Muscle layer of colon (tissue), 2 donors: Measurements from ENCODE around the gene CR1.
"Not testable (repeated sequence)": the region's sequence is repeated elsewhere in the genome, so short reads cannot be mapped to it uniquely, and the experiment has no call there.

Source experiments
- H3K27ac ChIP-seq: one replicate; pipeline ENCODE4 v1.7.0; 2013; ENCODE audit warnings: low read depth, mild to moderate bottlenecking, low read length, moderate library complexity
- H3K27me3 ChIP-seq, 2 donors: one replicate each; pipeline ENCODE4 v1.7.0; 2013; ENCODE audit warnings: low read length in 2 of 2, mild to moderate bottlenecking in 2 of 2; ENCODE audit not compliant: insufficient read depth in 2 of 2, control insufficient read depth in 1 of 2
- H3K36me3 ChIP-seq: one replicate; pipeline ENCODE4 v1.7.0; 2013; ENCODE audit warnings: mild to moderate bottlenecking, low read length; ENCODE audit not compliant: insufficient read depth
- H3K4me1 ChIP-seq: one replicate; pipeline ENCODE4 v1.7.0; 2013; ENCODE audit warnings: mild to moderate bottlenecking, low read length; ENCODE audit not compliant: insufficient read depth
- H3K4me3 ChIP-seq, 2 donors: one replicate each; pipeline ENCODE4 v1.7.0; 2013; ENCODE audit warnings: low read length in 2 of 2, low read depth in 1 of 2, mild to moderate bottlenecking in 1 of 2, moderate library complexity in 1 of 2
- H3K9ac ChIP-seq: one replicate; pipeline ENCODE4 v1.7.0; 2013; ENCODE audit warnings: low read length
- H3K9me3 ChIP-seq: one replicate; pipeline ENCODE4 v1.7.0; 2013; ENCODE audit warnings: mild to moderate bottlenecking, low read length
- donor health status: abdominal sarcoma.
- donor health status: Adenocarcinoma of cecum.

CR1 gene

GRCh38 chr1:207504438-207504837, 8.5 kb downstream of the CR1 start:
- no peaks in the 10 kb centered on the region for H3K36me3 ChIP-seq
- H3K27me3 ChIP-seq = no peaks in the 10 kb centered on the region
- no peak overlapping the region for H3K27ac ChIP-seq
- no peaks in the 10 kb centered on the region for H3K4me1 ChIP-seq
- no peak overlapping the region for H3K9ac ChIP-seq
- H3K9me3 ChIP-seq = no peaks in the 10 kb centered on the region
- H3K4me3 ChIP-seq = no peak overlapping the region

GRCh38 chr1:207510444-207510843, 14.5 kb downstream of the CR1 start:
- H3K4me3 ChIP-seq = no peak overlapping the region
- no peak overlapping the region for H3K27ac ChIP-seq
- no peaks in the 10 kb centered on the region for H3K36me3 ChIP-seq
- no peaks in the 10 kb centered on the region for H3K9me3 ChIP-seq
- H3K27me3 ChIP-seq = no peaks in the 10 kb centered on the region
- H3K4me1 ChIP-seq = no peaks in the 10 kb centered on the region
- H3K9ac ChIP-seq = no peak overlapping the region

- H3K9me3 ChIP-seq = no peaks in the 10 kb centered on the region
- H3K27ac ChIP-seq = no peak overlapping the region
- no peak overlapping the region for H3K9ac ChIP-seq
- H3K27me3 ChIP-seq = no peaks in the 10 kb centered on the region
- no peaks in the 10 kb centered on the region for H3K36me3 ChIP-seq
- no peaks in the 10 kb centered on the region for H3K4me1 ChIP-seq
- no peak overlapping the region for H3K4me3 ChIP-seq
Observed at GRCh38 chr1:207514890-207515289, 18.9 kb downstream of the CR1 start.

- no peaks in the 10 kb centered on the region for H3K4me1 ChIP-seq
- H3K9ac ChIP-seq = no peak overlapping the region
- H3K27ac ChIP-seq = no peak overlapping the region
- no peaks in the 10 kb centered on the region for H3K9me3 ChIP-seq
- no peak overlapping the region for H3K4me3 ChIP-seq
- H3K36me3 ChIP-seq = no peaks in the 10 kb centered on the region
- no peaks in the 10 kb centered on the region for H3K27me3 ChIP-seq
Observed at GRCh38 chr1:207516729-207517128, 20.8 kb downstream of the CR1 start.

- no peaks in the 10 kb centered on the region for H3K36me3 ChIP-seq
- H3K9ac ChIP-seq = no peak overlapping the region
- H3K27me3 ChIP-seq = no peaks in the 10 kb centered on the region
- H3K4me3 ChIP-seq = no peak overlapping the region
- no peak overlapping the region for H3K27ac ChIP-seq
- no peaks in the 10 kb centered on the region for H3K4me1 ChIP-seq
- H3K9me3 ChIP-seq = no peaks in the 10 kb centered on the region
Observed at GRCh38 chr1:207518608-207519236, 22.8 kb downstream of the CR1 start.

GRCh38 chr1:207519505-207520399, 23.8 kb downstream of the CR1 start:
- H3K27ac ChIP-seq = no peak overlapping the region
- H3K4me1 ChIP-seq = no peaks in the 10 kb centered on the region
- no peaks in the 10 kb centered on the region for H3K9me3 ChIP-seq
- no peak overlapping the region for H3K4me3 ChIP-seq
- no peaks in the 10 kb centered on the region for H3K27me3 ChIP-seq
- no peaks in the 10 kb centered on the region for H3K36me3 ChIP-seq
- H3K9ac ChIP-seq = no peak overlapping the region

DNA sequence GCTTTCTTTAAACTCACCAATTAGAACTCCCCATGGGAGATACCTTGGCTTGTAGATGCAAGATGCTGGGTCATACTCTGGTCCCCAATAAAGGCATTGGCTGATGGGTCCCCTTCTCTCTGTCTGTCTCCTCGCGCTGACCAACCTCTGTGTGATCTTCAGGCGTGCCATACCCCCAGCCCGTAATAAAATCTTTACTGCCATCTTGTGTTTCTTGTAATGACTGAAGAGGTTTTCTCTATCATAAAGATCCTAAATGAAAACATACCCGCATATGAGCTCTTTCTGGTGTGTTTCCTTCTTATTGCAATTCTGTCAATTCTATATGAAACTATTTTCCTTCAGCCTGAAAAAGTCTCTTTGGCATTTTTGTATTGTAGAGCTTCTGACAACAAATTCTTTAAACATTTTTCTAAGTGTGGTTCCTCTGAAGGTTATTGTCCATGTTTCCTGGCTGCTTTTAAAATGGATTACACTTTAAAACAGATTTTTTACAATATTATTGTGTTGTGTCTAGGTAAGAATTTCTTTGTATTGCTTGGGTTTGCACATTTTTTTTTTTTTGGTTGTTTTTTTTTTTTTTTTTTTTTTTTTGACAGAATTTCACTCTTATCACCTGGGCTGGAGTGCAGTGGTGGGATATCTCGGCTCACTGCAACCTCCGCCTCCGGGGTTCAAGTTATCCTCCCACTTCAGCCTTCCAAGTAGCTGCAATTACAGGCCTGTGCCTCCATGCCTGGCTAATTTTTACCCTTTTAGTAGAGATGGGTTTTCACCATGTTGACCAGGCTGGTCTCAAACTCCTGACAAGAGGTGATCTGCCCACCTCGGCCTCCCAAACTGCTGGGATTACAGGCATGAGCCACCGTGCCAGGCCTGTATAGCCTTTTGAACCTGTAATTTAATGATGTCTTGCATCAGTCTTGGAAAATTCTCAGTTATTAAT, 24.7 kb downstream of the CR1 start:
- H3K4me1 ChIP-seq, H3K36me3 ChIP-seq, H3K4me3 ChIP-seq, H3K9ac ChIP-seq, H3K9me3 ChIP-seq, H3K27me3 ChIP-seq, H3K27ac ChIP-seq: not testable (repeated sequence)

GRCh38 chr1:207525239-207525638, 29.3 kb downstream of the CR1 start:
- not testable (repeated sequence) for H3K9ac ChIP-seq, H3K9me3 ChIP-seq, H3K27me3 ChIP-seq, H3K36me3 ChIP-seq, H3K4me1 ChIP-seq, H3K27ac ChIP-seq, H3K4me3 ChIP-seq

- H3K9ac ChIP-seq, H3K36me3 ChIP-seq: not testable (repeated sequence)
Observed at GRCh38 chr1:207528401-207528800, 32.4 kb downstream of the CR1 start.

GRCh38 chr1:207536263-207536662, 40.3 kb downstream of the CR1 start:
- H3K9ac ChIP-seq, H3K4me1 ChIP-seq, H3K36me3 ChIP-seq, H3K4me3 ChIP-seq, H3K27me3 ChIP-seq, H3K27ac ChIP-seq, H3K9me3 ChIP-seq: not testable (repeated sequence)

More at GRCh38 chr1:207528401-207528800, 32.4 kb downstream of the CR1 start:
- H3K9me3 ChIP-seq, H3K4me3 ChIP-seq, H3K27ac ChIP-seq, H3K4me1 ChIP-seq, H3K27me3 ChIP-seq: not testable (repeated sequence)

- H3K9me3 ChIP-seq, H3K9ac ChIP-seq, H3K4me3 ChIP-seq, H3K36me3 ChIP-seq, H3K27ac ChIP-seq, H3K4me1 ChIP-seq, H3K27me3 ChIP-seq: not testable (repeated sequence)
Observed at GRCh38 chr1:207546677-207547357, 50.9 kb downstream of the CR1 start.
